CD4-positive, alpha-beta T cell (primary cell): Measurements from ENCODE around the gene WFDC10A. TPM values are rescaled to one million over a fixed set of nuclear protein-coding genes. Genes with fewer than 3 reads are reported as not detected.

Experiments
- ATAC-seq: fragments of 200-7000 bp; cut with Tn5 transposase; one replicate; pipeline ENCODE4 v1.10.0; 2022; ENCODE audit warnings: mild to moderate bottlenecking; ENCODE audit not compliant: poor library complexity
- CTCF ChIA-PET: fragments of 350-600 bp; sonication (Branson Sonifier 250); formaldehyde crosslinking; loops from one replicate; lab custom pipeline; 2021; ENCODE audit warnings: antibody characterized with exemption, inconsistent platforms; lab: Charles Lee
- POLR2A ChIA-PET: fragments of 350-600 bp; sonication (Branson Sonifier 250); formaldehyde crosslinking; loops from one replicate; lab custom pipeline; 2021; ENCODE audit warnings: antibody characterized with exemption, inconsistent platforms; lab: Charles Lee
- DNase-seq, 14 experiments: peaks; one replicate each; pipeline ENCODE4 v3.0.0-alpha.2; 2013 to 2020; ENCODE audit warnings: mixed read lengths in 2 of 14
- H3K27ac ChIP-seq, 2 donors: one replicate each; pipeline versions ENCODE4 v1.5.1 to v1.7.0; 2013; ENCODE audit warnings: low read length in 2 of 2, low read depth in 1 of 2, mild to moderate bottlenecking in 1 of 2
- H3K27me3 ChIP-seq, 2 experiments: 1 replicate in 1 of 2; 2 replicates in 1 of 2; pipeline versions ENCODE4 v1.6.1 to v1.7.0; 2013; ENCODE audit warnings: low read length in 2 of 2, control low read depth in 1 of 2, mild to moderate bottlenecking in 1 of 2, moderate library complexity in 1 of 2; ENCODE audit not compliant: insufficient read depth in 2 of 2, control insufficient read depth in 1 of 2
- H3K36me3 ChIP-seq: one replicate; pipeline ENCODE4 v1.6.1; 2013; ENCODE audit warnings: low read length, control low read depth; ENCODE audit not compliant: insufficient read depth
- H3K4me1 ChIP-seq: one replicate; pipeline ENCODE4 v1.6.1; 2013; ENCODE audit warnings: low read length, control low read depth; ENCODE audit not compliant: insufficient read depth
- H3K4me3 ChIP-seq: one replicate; pipeline ENCODE4 v1.5.1; 2013; ENCODE audit warnings: mild to moderate bottlenecking, low read length, moderate library complexity
- H3K9me3 ChIP-seq, 2 experiments: 1 replicate in 1 of 2; 2 replicates in 1 of 2; pipeline versions ENCODE4 v1.6.1 to v1.7.0; 2013; ENCODE audit warnings: low read length in 2 of 2, mild to moderate bottlenecking in 2 of 2, control low read depth in 1 of 2, moderate library complexity in 1 of 2; ENCODE audit not compliant: control insufficient read depth in 1 of 2, insufficient read depth in 1 of 2
- H3K27ac Mint-ChIP-seq: one replicate; pipeline ENCODE4 v1.8.0; 2020; ENCODE audit warnings: mixed read lengths
- H3K27me3 Mint-ChIP-seq: one replicate; pipeline ENCODE4 v1.8.0; 2021; ENCODE audit warnings: mixed read lengths
- H3K36me3 Mint-ChIP-seq: one replicate; pipeline ENCODE4 v1.8.0; 2021; ENCODE audit warnings: low read depth, mixed read lengths
- H3K4me1 Mint-ChIP-seq: one replicate; pipeline ENCODE4 v1.8.0; 2021; ENCODE audit warnings: low read depth, mixed read lengths
- H3K4me3 Mint-ChIP-seq: one replicate; pipeline ENCODE4 v1.8.0; 2020; ENCODE audit warnings: mild to moderate bottlenecking, mixed read lengths
- H3K9me3 Mint-ChIP-seq: one replicate; pipeline ENCODE4 v1.8.0; 2020; ENCODE audit warnings: mixed read lengths
- intact Hi-C, 2 experiments: fragments of 100-400 bp; cut with DNase I in 1 of 2; cut with micrococcal nuclease in 1 of 2; formaldehyde crosslinking; loops; one replicate each; pipeline versions ENCODE4 v1.15.1 to v1.9.0; 2023 to 2025; cut with DNase I, micrococcal nuclease
- total RNA-seq, 174 experiments: library from RNA in 2 of 174; stranded (reverse) in 2 of 174; gene quantifications; one replicate each; pipeline ENCODE4 v1.2.3 and lab custom pipeline; 2021 to 2026
- TF ChIP-seq, protein P1 (sequence below): fragments of 200-600 bp; IDR thresholded peaks from one replicate; pipeline ENCODE4 v1.8.0; 2022; ENCODE audit warnings: antibody characterized with exemption, mild to moderate bottlenecking

WFDC10A gene
- total RNA-seq, 2 experiments from 2014 or later, result not detected

GRCh38 chr20:45588800-45589199, 40.7 kb upstream of the WFDC10A start:
- ChIA-PET POLR2A (no interaction called here), CTCF (no interaction called here)
- no peak overlapping the region for H3K4me3 ChIP-seq
- no peak overlapping the region for H3K27ac ChIP-seq
- no peak for ATAC-seq
- H3K9me3 ChIP-seq, result no peaks in the 10 kb centered on the region
- Mint-ChIP-seq H3K4me3 (no peak overlapping the region), H3K27me3 (peaks cover 36% of the 10 kb centered on the region), H3K9me3 (no peaks in the 10 kb centered on the region), H3K4me1 (no peaks in the 10 kb centered on the region), H3K27ac (no peak overlapping the region), H3K36me3 (no peaks in the 10 kb centered on the region)
- no peaks in the 10 kb centered on the region for H3K36me3 ChIP-seq
- TF ChIP-seq, protein P1, sequence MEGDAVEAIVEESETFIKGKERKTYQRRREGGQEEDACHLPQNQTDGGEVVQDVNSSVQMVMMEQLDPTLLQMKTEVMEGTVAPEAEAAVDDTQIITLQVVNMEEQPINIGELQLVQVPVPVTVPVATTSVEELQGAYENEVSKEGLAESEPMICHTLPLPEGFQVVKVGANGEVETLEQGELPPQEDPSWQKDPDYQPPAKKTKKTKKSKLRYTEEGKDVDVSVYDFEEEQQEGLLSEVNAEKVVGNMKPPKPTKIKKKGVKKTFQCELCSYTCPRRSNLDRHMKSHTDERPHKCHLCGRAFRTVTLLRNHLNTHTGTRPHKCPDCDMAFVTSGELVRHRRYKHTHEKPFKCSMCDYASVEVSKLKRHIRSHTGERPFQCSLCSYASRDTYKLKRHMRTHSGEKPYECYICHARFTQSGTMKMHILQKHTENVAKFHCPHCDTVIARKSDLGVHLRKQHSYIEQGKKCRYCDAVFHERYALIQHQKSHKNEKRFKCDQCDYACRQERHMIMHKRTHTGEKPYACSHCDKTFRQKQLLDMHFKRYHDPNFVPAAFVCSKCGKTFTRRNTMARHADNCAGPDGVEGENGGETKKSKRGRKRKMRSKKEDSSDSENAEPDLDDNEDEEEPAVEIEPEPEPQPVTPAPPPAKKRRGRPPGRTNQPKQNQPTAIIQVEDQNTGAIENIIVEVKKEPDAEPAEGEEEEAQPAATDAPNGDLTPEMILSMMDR, result no peak
- intact Hi-C loops, result no loop called here
- no peaks in the 10 kb centered on the region for H3K27me3 ChIP-seq
- no peaks in the 10 kb centered on the region for H3K4me1 ChIP-seq
- no peak for DNase-seq

- Histone ChIP-seq H3K4me1 (no peaks in the 10 kb centered on the region), H3K4me3 (no peak overlapping the region), H3K27ac (no peak overlapping the region), H3K27me3 (no peaks in the 10 kb centered on the region), H3K9me3 (no peaks in the 10 kb centered on the region), H3K36me3 (no peaks in the 10 kb centered on the region)
- H3K36me3 Mint-ChIP-seq, result no peaks in the 10 kb centered on the region
- DNase-seq (no peak), ATAC-seq (no peak)
- ChIA-PET CTCF (no interaction called here), POLR2A (no interaction called here)
- no peak overlapping the region for H3K4me3 Mint-ChIP-seq
- peaks cover 43% of the 10 kb centered on the region for H3K27me3 Mint-ChIP-seq
- no peaks in the 10 kb centered on the region for H3K9me3 Mint-ChIP-seq
- H3K27ac Mint-ChIP-seq, result no peak overlapping the region
- intact Hi-C loops, result no loop called here
- no peaks in the 10 kb centered on the region for H3K4me1 Mint-ChIP-seq
- TF ChIP-seq, protein P1, result no peak
These were observed 39.8 kb upstream of the WFDC10A start for GRCh38 chr20:45589725-45590124.

DNA sequence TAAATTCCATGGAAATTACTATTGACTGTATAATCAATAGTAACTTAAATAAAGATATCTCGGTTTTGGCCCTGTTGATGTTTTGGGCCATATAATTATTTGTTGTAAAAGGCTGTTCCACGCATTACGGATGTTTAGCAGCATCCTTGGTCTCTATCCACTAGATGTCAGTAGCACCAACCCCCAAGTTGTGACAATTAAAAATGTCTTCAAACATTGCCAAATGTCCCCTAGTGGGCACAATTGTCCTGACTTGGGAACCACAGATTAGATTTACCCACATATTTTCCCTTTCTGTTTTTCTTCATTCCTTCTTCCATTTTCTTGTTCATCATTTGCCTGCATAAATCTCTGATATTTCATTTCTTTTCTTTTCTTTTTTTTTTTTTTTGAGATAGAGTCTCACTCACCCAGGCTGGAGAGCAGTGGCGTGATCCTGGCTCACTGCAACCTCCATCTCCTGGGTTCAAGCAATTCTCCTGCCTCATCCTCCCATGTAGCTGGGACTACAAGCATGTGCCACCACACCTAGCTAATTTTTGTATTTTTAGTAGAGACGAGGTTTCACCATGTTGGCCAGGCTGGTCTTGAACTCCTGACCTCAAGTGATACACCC, 36.9 kb upstream of the WFDC10A start:
- H3K9me3 ChIP-seq, result no peaks in the 10 kb centered on the region
- no peak overlapping the region for H3K4me3 ChIP-seq
- Mint-ChIP-seq H3K27ac (no peak overlapping the region), H3K4me3 (no peak overlapping the region), H3K27me3 (peaks cover 58% of the 10 kb centered on the region), H3K9me3 (no peaks in the 10 kb centered on the region), H3K36me3 (no peaks in the 10 kb centered on the region), H3K4me1 (no peaks in the 10 kb centered on the region)
- no peaks in the 10 kb centered on the region for H3K36me3 ChIP-seq
- ATAC-seq (peak; percentile 43), DNase-seq (peak in 3 of 14 experiments; percentile 39 to 48 (median 48))
- intact Hi-C loops, result loop anchor here in 1 of 2 experiments (2.0 kb wide), 1 partner anchor 178 kb away; no protein-coding TSS in a partner anchor
- peaks cover 6 to 18% of the 10 kb centered on the region in 2 experiments for H3K27me3 ChIP-seq
- TF ChIP-seq, protein P1, result peak; percentile 48
- POLR2A ChIA-PET, result no interaction called here
- CTCF ChIA-PET, result no interaction called here
- no peaks in the 10 kb centered on the region for H3K4me1 ChIP-seq
- H3K27ac ChIP-seq, result no peak overlapping the region
